ENCODE results near the gene MYH14. TPM values are rescaled to one million over a fixed set of nuclear protein-coding genes. Genes with fewer than 3 reads are reported as not detected.

MYH14 gene
- 0.49 TPM in 1 of 2 replicates, not detected in the other for total RNA-seq

DNA sequence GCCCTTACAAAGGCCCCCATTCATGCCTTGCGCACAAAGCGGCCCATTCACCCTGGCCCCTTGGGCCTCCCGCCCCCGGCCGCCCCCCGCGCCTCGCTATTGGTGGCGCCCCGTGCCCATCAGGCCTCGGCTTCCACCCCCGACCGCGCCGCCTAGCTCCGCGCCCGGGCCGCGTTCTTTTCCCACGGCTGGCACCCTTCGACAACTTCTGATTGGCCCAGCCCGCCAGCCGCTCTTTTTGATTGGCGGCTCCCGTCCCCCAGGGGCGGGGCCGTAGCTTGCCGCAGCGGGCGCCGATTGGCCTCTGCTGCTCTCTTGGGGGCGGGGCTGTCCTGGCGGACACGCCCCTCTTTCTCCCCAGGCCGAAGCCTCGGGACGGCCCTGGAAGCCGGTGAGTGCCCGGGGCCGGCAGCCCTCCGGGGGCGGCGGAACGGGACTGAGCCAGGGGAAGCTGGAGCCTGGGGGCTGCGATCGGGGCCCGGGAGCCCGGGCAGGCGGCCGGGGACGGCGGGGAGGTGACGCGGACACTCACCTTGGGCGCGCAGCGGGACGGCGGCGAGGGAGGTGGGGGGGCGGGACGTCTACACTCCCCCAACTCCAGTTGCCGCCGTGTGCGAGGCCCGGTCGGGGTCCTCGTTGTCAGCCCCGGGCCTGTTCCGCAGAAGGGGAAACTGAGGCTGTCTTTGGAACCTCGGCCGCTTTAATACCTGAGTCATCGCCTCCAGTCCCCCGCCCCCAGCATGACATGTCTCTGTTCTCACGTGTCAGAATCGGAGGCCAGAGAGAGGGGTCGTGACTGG is at the start of gene MYH14:
TSS of gene MYH14 (plus strand) at position 342 of the 800 bp plus-strand sequence. CDS start 6,744 bp downstream, outside the sequence.

DNA sequence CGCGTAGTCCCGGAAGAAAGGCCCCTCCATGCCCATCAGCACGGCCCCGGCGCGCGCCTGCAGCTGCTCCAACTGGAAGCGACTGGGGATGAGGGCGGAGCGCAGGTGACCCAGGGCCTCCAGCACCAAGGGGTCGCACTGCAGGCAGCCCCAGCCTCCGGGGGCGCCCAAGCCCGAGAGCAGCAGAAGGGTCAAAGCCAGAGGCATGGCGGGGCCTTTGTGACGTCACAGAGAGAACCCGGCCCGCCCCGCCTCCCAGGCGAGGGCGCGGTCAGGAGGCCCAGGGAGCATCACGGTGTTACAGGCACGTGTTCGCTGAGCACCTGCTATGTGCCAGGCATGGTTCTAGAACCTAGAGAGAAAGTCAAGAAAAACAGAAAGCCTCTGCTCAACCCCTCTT is 40.4 kb upstream of the MYH14 start, which contains the start of gene IZUMO2:
TSS of gene IZUMO2 (minus strand) at position 294 of the 400 bp plus-strand sequence. CDS start at position 207, 87 bp downstream.

DNA sequence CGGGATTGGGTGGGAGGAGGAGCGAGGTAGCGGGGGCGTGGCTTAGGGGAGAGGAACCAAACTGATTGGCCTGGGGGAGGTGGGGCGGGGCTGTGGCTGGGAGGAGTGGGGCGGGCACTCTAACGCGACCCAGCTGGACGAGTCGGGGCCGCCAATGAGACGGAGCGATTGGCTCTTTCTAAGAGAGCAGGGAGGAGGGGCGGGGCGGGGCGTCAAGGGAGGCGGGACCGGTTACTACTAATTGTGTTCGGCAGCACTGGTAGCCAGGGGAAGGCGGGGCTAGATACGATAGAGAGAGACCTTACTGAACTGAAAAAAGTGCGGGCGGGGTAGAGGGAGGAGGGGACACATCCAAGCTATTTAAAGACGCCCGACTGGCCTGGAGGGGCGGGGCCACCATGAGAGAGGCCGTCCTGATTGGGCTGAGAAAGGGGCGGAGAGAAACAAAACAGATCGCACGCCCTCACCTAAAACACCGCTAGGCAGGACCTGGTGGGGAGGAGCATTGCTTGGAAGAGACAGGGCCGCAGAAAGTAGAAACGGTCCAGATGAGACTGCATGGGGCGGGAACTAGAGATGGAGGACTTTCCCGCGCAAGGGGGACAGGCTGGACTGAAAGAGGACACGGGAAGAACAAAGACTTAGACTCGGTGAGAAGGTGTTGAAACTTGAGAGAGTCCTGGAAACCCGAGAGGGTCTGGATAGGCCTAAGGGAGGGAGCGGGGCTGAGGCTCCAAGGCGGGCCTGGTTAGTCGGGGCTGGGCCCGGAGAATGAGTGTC is 125.9 kb downstream of the MYH14 start, which contains the start of gene KCNC3:
TSS of gene KCNC3 (minus strand) at position 232 of the 780 bp plus-strand sequence. CDS start 295 bp downstream, outside the sequence.

Other genes starting within 250 kb of the MYH14 start
- gene SIGLEC11, start 242.4 kb upstream of the MYH14 start, total RNA-seq = not detected in 2 replicates
- 20.4 and 28.2 TPM in 2 replicates for gene VRK3, start 178.2 kb upstream of the MYH14 start, total RNA-seq
- gene ZNF473, start 177.6 kb upstream of the MYH14 start, total RNA-seq = 6.5 and 11.3 TPM in 2 replicates
- gene IZUMO2, start 40.3 kb upstream of the MYH14 start, total RNA-seq = not detected in 2 replicates
- gene KCNC3, start 125.8 kb downstream of the MYH14 start, total RNA-seq = 0.16 and 0.90 TPM in 2 replicates
- gene NAPSA, start 162.0 kb downstream of the MYH14 start, total RNA-seq = 0.16 TPM in 1 of 2 replicates, not detected in the other
- gene NR1H2, start 172.8 kb downstream of the MYH14 start, total RNA-seq = 88.1 and 95.9 TPM in 2 replicates
- gene POLD1, start 180.7 kb downstream of the MYH14 start, total RNA-seq = 15.9 and 18.2 TPM in 2 replicates
- not detected in 2 replicates for gene SPIB, start 215.3 kb downstream of the MYH14 start, total RNA-seq
- not detected in 2 replicates for gene MYBPC2, start 229.3 kb downstream of the MYH14 start, total RNA-seq

All from cardiac atrium fibroblast (primary cell).